Tibial artery (tissue), 4 donors: ENCODE results near the gene MESP1.
A peak's percentile ranks its signal among the peaks of the same experiment; 100 is the strongest.

ENCODE experiments used
- DNase-seq, 2 donors: peaks; one replicate each; pipeline ENCODE4 v3.0.0-alpha.2; 2019
- H3K27ac ChIP-seq, 2 donors: fragments of 200-600 bp; sonication (generic) in 1 of 2; 1 replicate in 1 of 2; 2 replicates in 1 of 2; pipeline ENCODE4 v1.5.1; 2018 to 2019; ENCODE audit warnings: mild to moderate bottlenecking in 1 of 2
- H3K27me3 ChIP-seq, 2 donors: fragments of 200-600 bp; sonication (generic) in 1 of 2; one replicate each; pipeline versions ENCODE4 v1.5.1 to v1.6.0; 2016 to 2019
- H3K36me3 ChIP-seq, 3 donors: fragments of 200-600 bp; sonication (generic) in 2 of 3; one replicate each; pipeline ENCODE4 v1.5.1; 2016 to 2019; ENCODE audit warnings: mild to moderate bottlenecking in 2 of 3
- H3K4me1 ChIP-seq, 4 donors: fragments of 200-600 bp; sonication (generic) in 2 of 4; 1 replicate in 3 of 4; 2 replicates in 1 of 4; pipeline ENCODE4 v1.5.1; 2016 to 2019
- H3K4me3 ChIP-seq, 2 donors: fragments of 200-600 bp; sonication (generic) in 1 of 2; 1 replicate in 1 of 2; 2 replicates in 1 of 2; pipeline ENCODE4 v1.5.1; 2018 to 2019; ENCODE audit warnings: mild to moderate bottlenecking in 2 of 2
- H3K9me3 ChIP-seq, 3 donors: fragments of 200-600 bp; sonication (generic) in 1 of 3; one replicate each; pipeline ENCODE4 v1.5.1; 2016 to 2019
- intact Hi-C: fragments of 100-400 bp; cut with DNase I; formaldehyde crosslinking; loops from one replicate; pipeline ENCODE4 v1.15.0; 2023; ENCODE audit warnings: low total_unique reads
- TF ChIP-seq, protein P1 (sequence below), 2 experiments: fragments of 200-600 bp in 1 of 2; fragments of 450-650 bp in 1 of 2; IDR thresholded peaks; one replicate each; pipeline ENCODE4 v1.5.1; 2017 to 2019; ENCODE audit warnings: antibody characterized with exemption in 2 of 2, mild to moderate bottlenecking in 1 of 2, moderate library complexity in 1 of 2

MESP1 gene

DNA sequence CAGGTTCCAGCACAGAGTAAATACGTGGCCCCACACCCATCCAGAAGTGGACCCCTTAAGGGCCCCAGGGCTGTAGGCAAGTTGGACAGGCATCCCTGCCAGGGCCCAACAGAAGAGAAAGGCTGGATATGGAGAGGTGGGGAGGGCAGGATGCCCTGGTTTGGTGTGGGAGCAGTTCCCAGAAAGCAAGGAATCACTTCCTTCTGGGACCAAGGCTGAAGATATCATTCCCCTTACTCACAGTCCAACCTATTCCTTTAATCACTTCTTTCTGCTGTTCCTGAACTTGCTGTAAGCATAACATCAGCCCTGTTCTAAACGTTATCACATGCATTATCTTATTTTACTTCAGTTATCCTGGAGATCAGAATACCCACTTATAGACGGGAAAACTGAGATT lies 19.0 kb upstream of the MESP1 start:
- intact Hi-C loops, result no loop called here
- no peak for DNase-seq
- no peak overlapping the region for H3K27ac ChIP-seq
- TF ChIP-seq, protein P1, sequence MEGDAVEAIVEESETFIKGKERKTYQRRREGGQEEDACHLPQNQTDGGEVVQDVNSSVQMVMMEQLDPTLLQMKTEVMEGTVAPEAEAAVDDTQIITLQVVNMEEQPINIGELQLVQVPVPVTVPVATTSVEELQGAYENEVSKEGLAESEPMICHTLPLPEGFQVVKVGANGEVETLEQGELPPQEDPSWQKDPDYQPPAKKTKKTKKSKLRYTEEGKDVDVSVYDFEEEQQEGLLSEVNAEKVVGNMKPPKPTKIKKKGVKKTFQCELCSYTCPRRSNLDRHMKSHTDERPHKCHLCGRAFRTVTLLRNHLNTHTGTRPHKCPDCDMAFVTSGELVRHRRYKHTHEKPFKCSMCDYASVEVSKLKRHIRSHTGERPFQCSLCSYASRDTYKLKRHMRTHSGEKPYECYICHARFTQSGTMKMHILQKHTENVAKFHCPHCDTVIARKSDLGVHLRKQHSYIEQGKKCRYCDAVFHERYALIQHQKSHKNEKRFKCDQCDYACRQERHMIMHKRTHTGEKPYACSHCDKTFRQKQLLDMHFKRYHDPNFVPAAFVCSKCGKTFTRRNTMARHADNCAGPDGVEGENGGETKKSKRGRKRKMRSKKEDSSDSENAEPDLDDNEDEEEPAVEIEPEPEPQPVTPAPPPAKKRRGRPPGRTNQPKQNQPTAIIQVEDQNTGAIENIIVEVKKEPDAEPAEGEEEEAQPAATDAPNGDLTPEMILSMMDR (IDR thresholded peaks at IDR 0.05), result no peak
- H3K9me3 ChIP-seq, result no peaks in the 10 kb centered on the region
- H3K4me3 ChIP-seq, result no peak overlapping the region
- peaks cover 0 to 21% (median 0%) of the 10 kb centered on the region in 4 donors for H3K4me1 ChIP-seq
- H3K27me3 ChIP-seq, result no peaks in the 10 kb centered on the region
- no peaks in the 10 kb centered on the region for H3K36me3 ChIP-seq

DNA sequence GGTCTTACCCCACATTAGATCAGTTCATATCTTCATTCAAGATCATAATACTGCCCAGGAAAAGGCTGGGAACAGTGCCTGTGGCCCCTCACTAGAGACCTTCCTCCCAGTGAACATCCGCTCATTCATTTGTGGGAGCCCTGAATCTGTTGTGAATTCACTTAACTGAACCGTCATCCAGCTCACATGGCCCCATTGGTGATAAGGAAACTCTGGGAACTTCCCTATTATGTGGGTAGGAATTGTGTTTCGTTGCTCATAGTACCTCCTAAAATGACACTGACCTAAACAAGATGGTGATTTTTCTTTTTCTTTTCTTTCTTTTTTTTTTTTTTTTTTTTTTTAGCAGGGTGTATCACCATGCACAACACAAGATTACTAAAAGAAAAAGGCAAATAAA lies 18.3 kb upstream of the MESP1 start:
- TF ChIP-seq, protein P1 (IDR thresholded peaks at IDR 0.05), result no peak
- no peaks in the 10 kb centered on the region for H3K9me3 ChIP-seq
- intact Hi-C loops, result loop anchor here (2.0 kb wide), 1 partner anchor 51 kb away; no protein-coding TSS in a partner anchor
- peaks cover 0 to 14% (median 0%) of the 10 kb centered on the region in 4 donors for H3K4me1 ChIP-seq
- H3K27me3 ChIP-seq, result no peaks in the 10 kb centered on the region
- no peak for DNase-seq
- no peak overlapping the region for H3K27ac ChIP-seq
- no peak overlapping the region for H3K4me3 ChIP-seq
- no peaks in the 10 kb centered on the region for H3K36me3 ChIP-seq

DNA sequence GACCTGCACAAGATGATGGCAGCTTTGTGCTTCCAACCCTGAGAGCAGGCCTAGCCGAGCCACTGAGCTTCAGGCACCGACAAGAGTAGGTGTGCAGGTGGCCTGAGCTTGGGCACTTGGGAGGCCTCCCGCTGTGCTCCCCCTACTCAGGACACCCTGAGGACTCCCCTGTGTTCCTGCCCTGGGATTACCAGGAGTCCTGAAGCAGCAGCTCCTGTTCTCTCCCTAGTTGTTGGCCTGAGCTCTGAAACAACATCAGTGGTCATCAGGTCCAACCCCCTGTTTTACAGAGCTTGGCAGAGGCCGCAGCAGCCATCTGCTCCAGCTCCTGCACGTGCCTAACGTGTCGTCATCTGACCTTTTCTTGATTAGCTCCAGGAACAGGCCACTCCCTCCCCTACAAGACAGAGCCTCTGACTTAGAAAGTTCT lies 17.0 kb upstream of the MESP1 start:
- peak in 1 of 2 donors; percentile 46 for DNase-seq
- H3K27me3 ChIP-seq, result no peaks in the 10 kb centered on the region
- TF ChIP-seq, protein P1 (IDR thresholded peaks at IDR 0.05), result no peak
- no peak overlapping the region for H3K27ac ChIP-seq
- H3K9me3 ChIP-seq, result no peaks in the 10 kb centered on the region
- intact Hi-C loops, result loop anchor here (2.0 kb wide), 1 partner anchor 49 kb away; no protein-coding TSS in a partner anchor
- H3K4me1 ChIP-seq, result peaks cover 0 to 11% (median 0%) of the 10 kb centered on the region in 4 donors
- no peaks in the 10 kb centered on the region for H3K36me3 ChIP-seq
- no peak overlapping the region for H3K4me3 ChIP-seq

DNA sequence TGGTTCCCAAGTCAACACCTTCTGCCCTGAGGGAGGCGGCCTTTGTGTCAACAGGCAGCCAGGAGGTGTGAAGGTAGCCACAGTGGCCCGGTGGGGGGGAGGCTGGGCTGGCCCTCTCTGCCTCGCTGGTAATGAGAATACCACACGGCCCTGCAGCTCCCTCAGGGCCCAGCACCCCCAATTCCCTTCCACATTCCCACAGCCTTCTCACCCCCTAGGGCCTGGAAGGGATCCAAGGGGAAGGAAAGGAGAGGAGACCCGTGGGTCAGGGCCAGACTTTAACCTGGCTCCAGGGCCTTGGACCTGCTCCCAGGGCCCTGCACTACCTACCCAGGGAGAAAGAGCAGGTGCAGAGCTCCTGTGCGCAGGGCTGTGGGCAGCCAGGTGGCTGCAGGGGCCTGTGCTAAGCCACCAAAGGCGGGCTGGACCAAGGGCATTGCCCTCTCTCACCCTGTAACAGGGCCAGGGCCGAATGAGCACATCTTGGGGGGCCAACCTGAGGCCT lies 16.4 kb upstream of the MESP1 start:
- no peak for DNase-seq
- Histone ChIP-seq H3K27me3 (no peaks in the 10 kb centered on the region), H3K36me3 (no peaks in the 10 kb centered on the region), H3K9me3 (no peaks in the 10 kb centered on the region), H3K4me3 (no peak overlapping the region), H3K27ac (no peak overlapping the region), H3K4me1 (peaks cover 0 to 11% (median 0%) of the 10 kb centered on the region in 4 donors)
- TF ChIP-seq, protein P1 (IDR thresholded peaks at IDR 0.05), result no peak
- intact Hi-C loops, result no loop called here

DNA sequence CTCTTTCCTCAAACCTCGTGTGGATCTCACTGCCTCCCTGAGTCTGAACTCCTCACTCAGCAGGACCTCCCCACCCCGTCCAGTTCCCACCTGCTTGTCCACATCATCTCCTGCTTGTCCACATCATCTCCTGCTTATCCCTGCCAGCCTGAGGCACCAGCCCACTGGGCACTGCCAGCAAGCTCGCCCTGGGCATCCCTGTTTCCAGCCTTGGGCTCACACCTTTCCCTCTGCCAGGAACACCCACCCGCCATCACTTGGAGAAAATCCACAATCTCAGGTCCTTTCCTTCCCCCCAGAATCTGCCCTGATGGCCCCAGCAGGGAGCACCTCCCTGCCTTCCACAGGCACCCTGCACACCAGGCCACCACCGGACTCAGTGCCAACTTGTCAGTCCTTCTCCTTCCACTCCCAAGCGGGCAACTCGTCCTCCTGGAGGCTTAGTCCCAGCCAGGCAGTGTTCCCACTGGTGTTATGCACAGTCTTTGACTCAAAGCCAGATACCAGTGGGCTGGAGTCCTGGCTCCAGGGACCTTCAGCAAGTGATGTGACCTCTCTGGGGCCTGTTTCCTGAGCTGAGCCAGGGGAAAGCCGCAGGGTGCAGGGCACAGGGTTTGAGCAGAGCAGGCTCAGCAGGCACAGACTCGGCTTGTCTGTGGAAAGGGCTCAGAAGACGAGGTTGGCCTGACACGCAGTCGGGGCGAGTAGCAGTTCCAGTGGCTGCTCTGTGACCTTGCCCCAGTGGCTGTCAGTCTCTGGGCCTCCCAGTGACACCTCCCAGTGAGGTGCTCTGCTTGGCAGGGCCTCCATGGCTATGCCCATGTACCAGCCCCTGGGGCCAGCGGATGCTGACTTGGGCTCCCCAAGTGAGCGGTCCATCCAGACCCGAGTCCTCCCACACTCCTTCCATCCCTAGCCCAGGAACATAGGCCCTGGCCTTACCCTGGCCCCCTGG lies 15.6 kb upstream of the MESP1 start:
- DNase-seq, result no peak
- no peak overlapping the region for H3K27ac ChIP-seq
- no peak overlapping the region for H3K4me3 ChIP-seq
- H3K27me3 ChIP-seq, result no peaks in the 10 kb centered on the region
- no peaks in the 10 kb centered on the region for H3K9me3 ChIP-seq
- TF ChIP-seq, protein P1 (IDR thresholded peaks at IDR 0.05), result no peak
- no peaks in the 10 kb centered on the region for H3K36me3 ChIP-seq
- intact Hi-C loops, result no loop called here
- H3K4me1 ChIP-seq, result peaks cover 0 to 14% (median 0%) of the 10 kb centered on the region in 4 donors
